ENCODE data around the gene DUS4L.

DNA sequence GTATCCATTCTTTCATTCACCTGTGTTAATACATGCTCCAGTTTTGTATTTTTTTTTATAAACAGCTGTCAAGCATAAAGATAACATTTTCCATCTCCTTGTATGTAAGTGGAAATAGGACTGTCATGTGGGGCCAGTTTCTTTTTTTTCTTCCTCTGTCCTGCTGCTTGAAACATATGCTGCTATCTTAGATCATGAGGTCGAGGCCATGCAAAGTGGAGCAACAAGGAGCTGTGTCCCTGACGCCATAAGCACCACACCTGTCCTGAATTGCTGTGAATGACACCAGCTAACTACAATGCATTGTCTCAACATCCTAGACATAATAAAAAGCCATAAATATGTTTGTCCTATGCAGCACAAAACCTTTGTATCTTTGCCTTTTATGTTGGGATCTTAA lies 59.1 kb downstream of the DUS4L start:
- TF ChIP-seq HDAC1 (CRISPR knock-in tag; IDR thresholded peaks at IDR 0.05) (no peak), ESRRA (CRISPR knock-in tag; IDR thresholded peaks at IDR 0.05; ENCODE audit: low read depth) (no peak), HDAC2 (CRISPR knock-in tag; IDR thresholded peaks at IDR 0.05) (no peak)
